Kidney (tissue), 14 donors: ENCODE results near the gene ECSIT. TPM values are rescaled to one million over a fixed set of nuclear protein-coding genes. Genes with fewer than 3 reads are reported as not detected.

Source experiments
- DNase-seq, 5 donors: peaks; one replicate each; pipeline ENCODE4 v3.0.0-alpha.2; 2013 to 2020
- FAIRE-seq: peaks from 2 replicates; lab custom pipeline; 2012; peaks lifted over from hg19 to GRCh38; lab: Jason Lieb, UNC
- H3K27ac ChIP-seq, 2 donors: one replicate each; pipeline ENCODE4 v1.7.0; 2013; ENCODE audit warnings: low read depth in 2 of 2, low read length in 2 of 2, inconsistent platforms in 1 of 2
- H3K27me3 ChIP-seq: one replicate; pipeline ENCODE4 v1.7.1; 2013; ENCODE audit warnings: low read length, inconsistent platforms; ENCODE audit not compliant: control insufficient read depth, insufficient read depth
- H3K36me3 ChIP-seq, 3 donors: one replicate each; pipeline versions ENCODE4 v1.7.0 to v1.7.1; 2013; ENCODE audit warnings: low read length in 3 of 3, control low read depth in 1 of 3, inconsistent platforms in 1 of 3; ENCODE audit not compliant: insufficient read depth in 3 of 3, control insufficient read depth in 2 of 3
- H3K4me1 ChIP-seq, 3 donors: one replicate each; pipeline versions ENCODE4 v1.7.0 to v1.7.1; 2013; ENCODE audit warnings: low read length in 3 of 3, inconsistent platforms in 1 of 3, low read depth in 1 of 3; ENCODE audit not compliant: control insufficient read depth in 2 of 3, insufficient read depth in 2 of 3
- H3K4me3 ChIP-seq, 3 donors: one replicate each; pipeline versions ENCODE4 v1.7.0 to v1.8.1; 2013; ENCODE audit warnings: low read length in 3 of 3, control low read depth in 1 of 3, inconsistent platforms in 1 of 3
- H3K9ac ChIP-seq, 3 donors: one replicate each; pipeline versions ENCODE4 v1.7.0 to v1.7.1; 2013; ENCODE audit warnings: low read length in 3 of 3, control low read depth in 1 of 3, inconsistent platforms in 1 of 3
- H3K9me3 ChIP-seq, 3 donors: one replicate each; pipeline versions ENCODE4 v1.7.0 to v1.7.1; 2013; ENCODE audit warnings: low read length in 3 of 3, control low read depth in 1 of 3, inconsistent platforms in 1 of 3; ENCODE audit not compliant: control insufficient read depth in 2 of 3, insufficient read depth in 1 of 3
- CTCF ChIP-seq: IDR thresholded peaks from 3 replicates; pipeline ENCODE4 v1.5.1; 2012; ENCODE audit warnings: mild to moderate bottlenecking, moderate library complexity, borderline replicate concordance; ENCODE audit not compliant: insufficient read depth; ENCODE audit errors: extremely low read depth
- intact Hi-C: fragments of 100-400 bp; cut with DNase I; formaldehyde crosslinking; loops from one replicate; pipeline ENCODE4 v1.11.1; 2022
- polyA plus RNA-seq: library from polyadenylated mRNA; stranded (reverse); fragments of 350-450 nt; fragmentation: Illumina TruSeq; extraction: RNeasy Lipid Tissue Mini Kit (QIAGEN cat#74804); gene quantifications from one replicate; pipeline ENCODE4 v1.2.3, GENCODE V29; 2014; ENCODE audit warnings: low read depth, low replicate concordance; ENCODE audit not compliant: insufficient read depth
- total RNA-seq: library from RNA; stranded (reverse); fragmentation: NEBNext Ultra II Directional; extraction: Animal tissue kit (Norgen Biotek cat#: 25700); gene quantifications from one replicate; pipeline ENCODE4 v1.2.1, GENCODE V29; 2021
- donor health status: control.
- donor health status: control.
- donor health status: control.
- donor health status: control.
- donor health status: control.
- donor health status: DM: yes; HTN: yes; CAD: no.
- donor health status: Normal renal cell carcinoma (clear cell type).

ECSIT gene
- total and polyA plus RNA-seq, 2 donors from 2014 or later = 33.8 to 83.4 TPM

GRCh38 chr19:11540645-11541044 is 11.7 kb upstream of the ECSIT start:
- Histone ChIP-seq H3K27me3 (no peaks in the 10 kb centered on the region), H3K36me3 (no peaks in the 10 kb centered on the region), H3K4me1 (peaks cover 0 to 6% (median under 1%) of the 10 kb centered on the region in 3 donors), H3K27ac (no peak overlapping the region), H3K9ac (no peak overlapping the region), H3K4me3 (no peak overlapping the region), H3K9me3 (no peaks in the 10 kb centered on the region)
- FAIRE-seq = no peak
- TF ChIP-seq CTCF = no peak
- no peak for DNase-seq
- intact Hi-C loops = no loop called here

GRCh38 chr19:11539495-11540365 is 10.8 kb upstream of the ECSIT start:
- Histone ChIP-seq H3K9me3 (no peaks in the 10 kb centered on the region), H3K4me1 (peaks cover 0 to 8% (median 3%) of the 10 kb centered on the region in 3 donors), H3K4me3 (peak overlapping the region in 2 of 3 donors; percentile 32 to 39), H3K36me3 (no peaks in the 10 kb centered on the region), H3K27me3 (no peaks in the 10 kb centered on the region), H3K27ac (peak overlapping the region; percentile 6 to 47), H3K9ac (peak overlapping the region in 2 of 3 donors; percentile 23 to 46)
- no peak for FAIRE-seq
- no peak for TF ChIP-seq CTCF
- intact Hi-C loops = no loop called here
- peak in 2 of 5 donors; percentile 24 to 65 for DNase-seq

- Histone ChIP-seq H3K4me1 (peaks cover 0 to 8% (median 3%) of the 10 kb centered on the region in 3 donors), H3K4me3 (peak within 1 kb of the TSS in 2 of 3 donors; percentile 32 to 39), H3K36me3 (no peaks in the 10 kb centered on the region), H3K27me3 (no peaks in the 10 kb centered on the region), H3K9ac (peak within 1 kb of the TSS in 2 of 3 donors; percentile 23 to 46), H3K27ac (peak within 1 kb of the TSS; percentile 71 to 75), H3K9me3 (no peaks in the 10 kb centered on the region)
- intact Hi-C loops = no loop called here
- DNase-seq (peak in 4 of 5 donors; percentile 36 to 88 (median 56)), FAIRE-seq (no peak)
- no peak for TF ChIP-seq CTCF
Measured at GRCh38 chr19:11538232-11539036, 9.5 kb upstream of the ECSIT start, which contains the start of gene CNN1. TSS of gene CNN1 (plus strand) at chr19:11538851. CDS start at chr19:11538928, 77 bp downstream.
